Measurements from ENCODE around the gene KISS1. TPM values are rescaled to one million over a fixed set of nuclear protein-coding genes. Genes with fewer than 3 reads are reported as not detected.

The KISS1 gene
- total RNA-seq, 2 experiments from 2014 or later: not detected

DNA sequence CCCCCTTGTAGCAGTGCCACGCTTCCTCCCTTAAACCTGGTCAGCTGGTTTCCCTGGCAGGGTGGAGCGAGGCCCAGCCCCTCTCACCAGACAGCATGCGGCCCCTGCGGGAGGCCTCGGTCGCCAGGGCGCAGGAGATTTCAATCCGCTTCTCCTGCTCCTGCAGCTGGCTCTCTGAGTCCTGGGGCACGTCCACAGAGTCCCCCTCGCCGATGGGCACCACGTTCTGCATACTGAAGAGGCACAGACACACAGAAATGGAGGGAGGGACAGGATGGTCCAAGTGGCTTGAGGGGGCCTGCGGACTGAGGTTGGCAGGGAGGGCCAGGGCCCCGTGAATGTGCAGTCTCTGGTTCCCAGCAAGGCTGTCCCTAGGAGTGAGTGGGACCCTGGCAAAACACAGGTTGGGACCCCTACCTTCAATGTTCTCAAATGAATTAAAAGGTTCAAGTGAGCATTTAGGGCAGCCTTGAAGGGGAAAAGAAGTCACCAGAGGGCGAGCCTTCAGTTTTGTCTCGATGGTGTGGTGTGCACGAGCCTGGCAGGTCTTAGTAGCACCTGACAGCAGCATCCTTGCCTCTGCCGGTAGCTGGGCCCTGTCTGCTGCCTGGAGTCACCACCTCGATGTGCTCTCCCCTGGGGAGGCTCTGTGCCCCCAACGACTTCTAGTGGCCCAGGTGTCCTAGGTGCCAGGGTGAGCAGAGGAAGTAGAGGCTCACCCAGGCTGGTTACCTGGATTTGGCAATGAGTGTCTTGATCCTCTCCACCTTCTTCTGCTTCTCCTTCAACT, 31.9 kb upstream of the KISS1 start:
- H3K36me3 Mint-ChIP-seq (ENCODE audit: low read depth): no peaks in the 10 kb centered on the region
- H3K27me3 Mint-ChIP-seq: no peaks in the 10 kb centered on the region
- Histone ChIP-seq H3K4me1 (ENCODE audit: insufficient read depth, low read length) (no peaks in the 10 kb centered on the region), H3K9me3 (ENCODE audit: control insufficient read depth in 1 of 2, insufficient read depth in 1 of 2, low read length in 2 of 2) (no peaks in the 10 kb centered on the region), H3K27me3 (ENCODE audit: control insufficient read depth in 1 of 2, insufficient read depth in 2 of 2, low read length in 2 of 2) (no peaks in the 10 kb centered on the region), H3K27ac (ENCODE audit: low read depth in 1 of 2, low read length in 2 of 2) (no peak overlapping the region), H3K36me3 (ENCODE audit: insufficient read depth, low read length) (no peaks in the 10 kb centered on the region), H3K4me3 (ENCODE audit: low read length) (no peak overlapping the region)
- TF ChIP-seq CTCF (IDR thresholded peaks at IDR 0.05): no peak
- CTCF ChIA-PET: no interaction called here
- DNase-seq: no peak
- intact Hi-C loops (cut with DNase I, micrococcal nuclease): no loop called here
- no peaks in the 10 kb centered on the region for H3K9me3 Mint-ChIP-seq
- no peak overlapping the region for H3K4me3 Mint-ChIP-seq
- no peaks in the 10 kb centered on the region for H3K4me1 Mint-ChIP-seq (ENCODE audit: low read depth)
- H3K27ac Mint-ChIP-seq: no peak overlapping the region
- POLR2A ChIA-PET: no interaction called here
- ATAC-seq (ENCODE audit: poor library complexity): no peak

DNA sequence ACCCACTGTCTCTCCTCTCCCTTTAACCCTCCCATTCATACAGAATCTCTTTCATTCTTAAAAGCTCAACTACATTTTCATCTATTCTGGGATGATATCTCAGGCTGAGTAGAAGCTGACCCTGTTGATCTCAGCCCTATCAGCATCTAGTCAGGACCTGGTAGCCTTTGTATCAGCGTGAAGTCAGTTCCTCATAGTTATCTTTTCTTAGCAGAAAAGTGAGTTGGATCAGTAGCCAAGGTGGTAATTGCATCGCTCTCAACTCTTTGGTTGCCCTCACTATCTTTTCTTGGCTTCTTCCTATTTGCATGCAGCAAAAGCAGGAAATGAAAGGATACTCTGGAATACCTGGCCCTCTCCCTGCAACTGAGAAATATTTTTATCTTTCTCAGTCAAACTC, 31.1 kb upstream of the KISS1 start:
- ATAC-seq (ENCODE audit: poor library complexity) (no peak), DNase-seq (no peak)
- Mint-ChIP-seq H3K27ac (no peak overlapping the region), H3K4me3 (no peak overlapping the region), H3K36me3 (ENCODE audit: low read depth) (no peaks in the 10 kb centered on the region), H3K4me1 (ENCODE audit: low read depth) (no peaks in the 10 kb centered on the region), H3K9me3 (no peaks in the 10 kb centered on the region), H3K27me3 (no peaks in the 10 kb centered on the region)
- TF ChIP-seq CTCF (IDR thresholded peaks at IDR 0.05): no peak
- CTCF ChIA-PET: no interaction called here
- Histone ChIP-seq H3K4me3 (ENCODE audit: low read length) (no peak overlapping the region), H3K27ac (ENCODE audit: low read depth in 1 of 2, low read length in 2 of 2) (no peak overlapping the region), H3K36me3 (ENCODE audit: insufficient read depth, low read length) (no peaks in the 10 kb centered on the region), H3K27me3 (ENCODE audit: control insufficient read depth in 1 of 2, insufficient read depth in 2 of 2, low read length in 2 of 2) (no peaks in the 10 kb centered on the region), H3K4me1 (ENCODE audit: insufficient read depth, low read length) (no peaks in the 10 kb centered on the region), H3K9me3 (ENCODE audit: control insufficient read depth in 1 of 2, insufficient read depth in 1 of 2, low read length in 2 of 2) (no peaks in the 10 kb centered on the region)
- intact Hi-C loops (cut with DNase I, micrococcal nuclease): no loop called here
- POLR2A ChIA-PET: no interaction called here

GRCh38 chr1:204225841-204226735, 29.8 kb upstream of the KISS1 start:
- Histone ChIP-seq H3K27me3 (ENCODE audit: control insufficient read depth in 1 of 2, insufficient read depth in 2 of 2, low read length in 2 of 2) (no peaks in the 10 kb centered on the region), H3K4me1 (ENCODE audit: insufficient read depth, low read length) (no peaks in the 10 kb centered on the region), H3K36me3 (ENCODE audit: insufficient read depth, low read length) (no peaks in the 10 kb centered on the region), H3K27ac (ENCODE audit: low read depth in 1 of 2, low read length in 2 of 2) (no peak overlapping the region), H3K4me3 (ENCODE audit: low read length) (no peak overlapping the region), H3K9me3 (ENCODE audit: control insufficient read depth in 1 of 2, insufficient read depth in 1 of 2, low read length in 2 of 2) (no peaks in the 10 kb centered on the region)
- intact Hi-C loops (cut with DNase I, micrococcal nuclease): no loop called here
- POLR2A ChIA-PET: no interaction called here
- Mint-ChIP-seq H3K27ac (no peak overlapping the region), H3K27me3 (no peaks in the 10 kb centered on the region), H3K4me1 (ENCODE audit: low read depth) (no peaks in the 10 kb centered on the region), H3K36me3 (ENCODE audit: low read depth) (no peaks in the 10 kb centered on the region), H3K9me3 (no peaks in the 10 kb centered on the region), H3K4me3 (no peak overlapping the region)
- no peak for DNase-seq
- TF ChIP-seq CTCF (IDR thresholded peaks at IDR 0.05): no peak
- ATAC-seq (ENCODE audit: poor library complexity): no peak
- CTCF ChIA-PET: no interaction called here

Measured in CD4-positive, alpha-beta T cell (primary cell).